Stimulated activated naive CD8-positive, alpha-beta T cell treated with anti-CD3 and anti-CD28 coated beads, Interleukin-15, amount 100 ng/mL, for 72 hours (primary cell): ENCODE data around the gene CBX1.
"Not testable (repeated sequence)": the region's sequence is repeated elsewhere in the genome, so short reads cannot be mapped to it uniquely, and the experiment has no call there.

Source experiments
- ATAC-seq: fragments of 150-1000 bp; cut with Tn5 transposase; 2 replicates; pipeline ENCODE4 v1.10.0; 2021; ENCODE audit warnings: mild to moderate bottlenecking, moderate library complexity
- DNase-seq, 2 donors: peaks; one replicate each; pipeline ENCODE4 v3.0.0; 2021 to 2022
- H3K27ac Mint-ChIP-seq, 2 donors: one replicate each; pipeline ENCODE4 v1.8.0; 2022; ENCODE audit warnings: mild to moderate bottlenecking in 2 of 2, mixed read lengths in 2 of 2, moderate library complexity in 2 of 2
- H3K27me3 Mint-ChIP-seq: one replicate; pipeline ENCODE4 v1.8.0; 2022; ENCODE audit warnings: mixed read lengths
- H3K4me1 Mint-ChIP-seq: one replicate; pipeline ENCODE4 v1.8.0; 2022; ENCODE audit warnings: mild to moderate bottlenecking, mixed read lengths
- H3K4me3 Mint-ChIP-seq, 2 donors: one replicate each; pipeline ENCODE4 v1.8.0; 2022; ENCODE audit warnings: mild to moderate bottlenecking in 2 of 2, mixed read lengths in 2 of 2, moderate library complexity in 1 of 2
- H3K9me3 Mint-ChIP-seq, 2 donors: one replicate each; pipeline ENCODE4 v1.8.0; 2022; ENCODE audit warnings: mixed read lengths in 2 of 2

The CBX1 gene

GRCh38 chr17:48067808-48068207 lies 33.5 kb downstream of the CBX1 start:
- H3K9me3 Mint-ChIP-seq, DNase-seq, H3K27me3 Mint-ChIP-seq, H3K4me3 Mint-ChIP-seq, ATAC-seq, H3K4me1 Mint-ChIP-seq: not testable (repeated sequence)
- peak overlapping the region in 1 of 2 donors; percentile 59 for H3K27ac Mint-ChIP-seq

GRCh38 chr17:48067245-48067644 lies 34.0 kb downstream of the CBX1 start:
- Mint-ChIP-seq H3K27me3 (no peaks in the 10 kb centered on the region), H3K4me1 (no peaks in the 10 kb centered on the region), H3K9me3 (no peaks in the 10 kb centered on the region), H3K27ac (no peak overlapping the region), H3K4me3 (no peak overlapping the region)
- DNase-seq (no peak), ATAC-seq (no peak)

GRCh38 chr17:48066656-48067055 lies 34.6 kb downstream of the CBX1 start:
- Mint-ChIP-seq H3K27me3 (no peaks in the 10 kb centered on the region), H3K27ac (peak overlapping the region in 1 of 2 donors; percentile 73), H3K9me3 (no peaks in the 10 kb centered on the region), H3K4me1 (no peaks in the 10 kb centered on the region), H3K4me3 (no peak overlapping the region)
- ATAC-seq (no peak), DNase-seq (no peak)

GRCh38 chr17:48066192-48066591 lies 35.1 kb downstream of the CBX1 start:
- H3K4me1 Mint-ChIP-seq: peaks cover 4% of the 10 kb centered on the region
- ATAC-seq: no peak
- H3K27me3 Mint-ChIP-seq: no peaks in the 10 kb centered on the region
- DNase-seq: no peak
- H3K9me3 Mint-ChIP-seq: no peaks in the 10 kb centered on the region
- no peak overlapping the region for H3K27ac Mint-ChIP-seq
- no peak overlapping the region for H3K4me3 Mint-ChIP-seq

- no peak for DNase-seq
- Mint-ChIP-seq H3K9me3 (no peaks in the 10 kb centered on the region), H3K27me3 (no peaks in the 10 kb centered on the region), H3K4me1 (peaks cover 20% of the 10 kb centered on the region), H3K27ac (peak overlapping the region in 1 of 2 donors; percentile 51), H3K4me3 (no peak overlapping the region)
- no peak for ATAC-seq
These were observed 36.6 kb downstream of the CBX1 start for GRCh38 chr17:48064638-48065037.

GRCh38 chr17:48062273-48062672 lies 39.0 kb downstream of the CBX1 start:
- Mint-ChIP-seq H3K9me3 (no peaks in the 10 kb centered on the region), H3K27me3 (no peaks in the 10 kb centered on the region), H3K4me1 (peaks cover 41% of the 10 kb centered on the region), H3K27ac (peak overlapping the region in 1 of 2 donors; percentile 62), H3K4me3 (no peak overlapping the region)
- DNase-seq (no peak), ATAC-seq (no peak)

- Mint-ChIP-seq H3K4me1 (peaks cover 61% of the 10 kb centered on the region), H3K9me3 (no peaks in the 10 kb centered on the region), H3K27me3 (no peaks in the 10 kb centered on the region), H3K4me3 (peak overlapping the region in 1 of 2 donors; percentile 36), H3K27ac (peak overlapping the region in 1 of 2 donors; percentile 81)
- ATAC-seq (no peak), DNase-seq (no peak)
These were observed 41.0 kb downstream of the CBX1 start for GRCh38 chr17:48060249-48060648.

- no peak for ATAC-seq
These were observed 42.1 kb downstream of the CBX1 start for GRCh38 chr17:48059125-48059668.

GRCh38 chr17:48058393-48059124 lies 42.7 kb downstream of the CBX1 start:
- ATAC-seq (no peak), DNase-seq (no peak)
- H3K4me3 Mint-ChIP-seq: peak overlapping the region; percentile 47 to 67
- H3K4me1 Mint-ChIP-seq: peaks cover 78% of the 10 kb centered on the region
- no peaks in the 10 kb centered on the region for H3K27me3 Mint-ChIP-seq
- H3K27ac Mint-ChIP-seq: peak overlapping the region; percentile 100
- H3K9me3 Mint-ChIP-seq: no peaks in the 10 kb centered on the region

More at GRCh38 chr17:48059125-48059668, 42.1 kb downstream of the CBX1 start:
- peak overlapping the region; percentile 47 to 60 for H3K4me3 Mint-ChIP-seq
- H3K27me3 Mint-ChIP-seq: no peaks in the 10 kb centered on the region
- peaks cover 72% of the 10 kb centered on the region for H3K4me1 Mint-ChIP-seq
- H3K9me3 Mint-ChIP-seq: no peaks in the 10 kb centered on the region
- DNase-seq: no peak
- peak overlapping the region; percentile 100 for H3K27ac Mint-ChIP-seq

GRCh38 chr17:48057626-48058025 lies 43.7 kb downstream of the CBX1 start:
- DNase-seq: no peak
- H3K27me3 Mint-ChIP-seq: no peaks in the 10 kb centered on the region
- ATAC-seq: no peak
- peaks cover 88% of the 10 kb centered on the region for H3K4me1 Mint-ChIP-seq
- H3K9me3 Mint-ChIP-seq: no peaks in the 10 kb centered on the region
- peak overlapping the region; percentile 100 for H3K27ac Mint-ChIP-seq
- H3K4me3 Mint-ChIP-seq: peak overlapping the region in 1 of 2 donors; percentile 93

GRCh38 chr17:48056879-48057278 lies 44.4 kb downstream of the CBX1 start:
- Mint-ChIP-seq H3K27ac (peak overlapping the region; percentile 100), H3K4me3 (peak overlapping the region; percentile 88 to 93), H3K4me1 (peaks cover 95% of the 10 kb centered on the region), H3K27me3 (no peaks in the 10 kb centered on the region), H3K9me3 (no peaks in the 10 kb centered on the region)
- ATAC-seq (no peak), DNase-seq (no peak)

GRCh38 chr17:48056246-48056745 lies 45.0 kb downstream of the CBX1 start:
- no peaks in the 10 kb centered on the region for H3K27me3 Mint-ChIP-seq
- DNase-seq: peak in 1 of 2 donors; percentile 42
- ATAC-seq: peak; percentile 26
- H3K4me3 Mint-ChIP-seq: peak overlapping the region; percentile 88 to 93
- H3K27ac Mint-ChIP-seq: peak overlapping the region; percentile 100
- no peaks in the 10 kb centered on the region for H3K9me3 Mint-ChIP-seq
- peaks cover 98% of the 10 kb centered on the region for H3K4me1 Mint-ChIP-seq

GRCh38 chr17:48055531-48056245 lies 45.6 kb downstream of the CBX1 start:
- no peaks in the 10 kb centered on the region for H3K27me3 Mint-ChIP-seq
- peak overlapping the region; percentile 100 for H3K27ac Mint-ChIP-seq
- ATAC-seq (peak; percentile 90), DNase-seq (peak; percentile 79 to 89)
- H3K9me3 Mint-ChIP-seq: no peaks in the 10 kb centered on the region
- peak overlapping the region; percentile 88 to 93 for H3K4me3 Mint-ChIP-seq
- H3K4me1 Mint-ChIP-seq: peaks cover 98% of the 10 kb centered on the region

GRCh38 chr17:48054238-48055185 lies 46.8 kb downstream of the CBX1 start:
- Mint-ChIP-seq H3K27me3 (no peaks in the 10 kb centered on the region), H3K27ac (peak overlapping the region; percentile 100), H3K4me3 (peak overlapping the region; percentile 93 to 95), H3K9me3 (no peaks in the 10 kb centered on the region), H3K4me1 (peaks cover 98% of the 10 kb centered on the region)
- DNase-seq (no peak), ATAC-seq (no peak)

- no peaks in the 10 kb centered on the region for H3K27me3 Mint-ChIP-seq
- ATAC-seq (no peak), DNase-seq (no peak)
- peaks cover 95% of the 10 kb centered on the region for H3K4me1 Mint-ChIP-seq
- no peaks in the 10 kb centered on the region for H3K9me3 Mint-ChIP-seq
- peak overlapping the region; percentile 91 to 92 for H3K27ac Mint-ChIP-seq
- peak overlapping the region; percentile 86 to 95 for H3K4me3 Mint-ChIP-seq
These were observed 47.5 kb downstream of the CBX1 start for GRCh38 chr17:48053758-48054237.
